UCSD-AML1 (cell line): ENCODE measurements around the gene LCN2.
"Not testable (repeated sequence)": the region's sequence is repeated elsewhere in the genome, so short reads cannot be mapped to it uniquely, and the experiment has no call there.

ENCODE experiments used
- DNase-seq: peaks from one replicate; lab custom pipeline; 2025; ENCODE audit not compliant: unreplicated experiment; lab: John Stamatoyannopoulos, UW

LCN2 gene

GRCh38 chr9:128127990-128128835, 21.0 kb upstream of the LCN2 start:
- DNase-seq, result peak; percentile 86

GRCh38 chr9:128128836-128129590, 20.2 kb upstream of the LCN2 start:
- no peak for DNase-seq

- DNase-seq, result not testable (repeated sequence)
These were observed 19.2 kb upstream of the LCN2 start for GRCh38 chr9:128129976-128130590.

GRCh38 chr9:128130651-128131050, 18.6 kb upstream of the LCN2 start:
- not testable (repeated sequence) for DNase-seq

- not testable (repeated sequence) for DNase-seq
These were observed 17.9 kb upstream of the LCN2 start for GRCh38 chr9:128131346-128131745.

GRCh38 chr9:128132139-128132538, 17.1 kb upstream of the LCN2 start:
- not testable (repeated sequence) for DNase-seq

- not testable (repeated sequence) for DNase-seq
These were observed 13.7 kb upstream of the LCN2 start for GRCh38 chr9:128135561-128135960.

GRCh38 chr9:128136816-128137793, 12.1 kb upstream of the LCN2 start:
- no peak for DNase-seq

GRCh38 chr9:128138001-128138400, 11.3 kb upstream of the LCN2 start:
- no peak for DNase-seq

GRCh38 chr9:128139621-128140020, 9.6 kb upstream of the LCN2 start:
- DNase-seq, result no peak

- DNase-seq, result no peak
These were observed 7.6 kb upstream of the LCN2 start for GRCh38 chr9:128141604-128142003.

GRCh38 chr9:128142061-128142460, 7.2 kb upstream of the LCN2 start:
- peak; percentile 50 for DNase-seq

- DNase-seq, result no peak
These were observed 6.7 kb upstream of the LCN2 start for GRCh38 chr9:128142596-128142995.

GRCh38 chr9:128143525-128144238, 5.6 kb upstream of the LCN2 start:
- no peak for DNase-seq

- no peak for DNase-seq
These were observed 4.7 kb upstream of the LCN2 start for GRCh38 chr9:128144239-128145181.

GRCh38 chr9:128145536-128145935, 3.7 kb upstream of the LCN2 start:
- no peak for DNase-seq

GRCh38 chr9:128145951-128146351, 3.3 kb upstream of the LCN2 start:
- no peak for DNase-seq

GRCh38 chr9:128146591-128147120, 2.6 kb upstream of the LCN2 start:
- no peak for DNase-seq
